MM.1S (cell line): Measurements from ENCODE around the gene DDX4.

Source experiments
- CTCF ChIP-seq: fragments of 300-600 bp; sonication (generic); IDR thresholded peaks from 2 replicates; pipeline ENCODE4 v1.5.1; 2016; ENCODE audit warnings: antibody characterized with exemption, low read length, mixed read lengths
- EZH2 ChIP-seq: fragments of 300-600 bp; sonication (generic); optimal IDR thresholded peaks from 2 replicates; pipeline ENCODE3; 2017; ENCODE audit warnings: low read depth, mild to moderate bottlenecking, antibody characterized with exemption, low read length, mixed read lengths

- TF ChIP-seq CTCF (no peak), EZH2 (no peak)
Measured at GRCh38 chr5:55708732-55709131, 29.1 kb upstream of the DDX4 start.
